ENCODE measurements around the gene WWP2. TPM values are rescaled to one million over a fixed set of nuclear protein-coding genes. Genes with fewer than 3 reads are reported as not detected.
"Not testable (repeated sequence)": the region's sequence is repeated elsewhere in the genome, so short reads cannot be mapped to it uniquely, and the experiment has no call there.

Gene WWP2
- total RNA-seq, 2 experiments from 2014 or later = 41.9 to 43.0 TPM

DNA sequence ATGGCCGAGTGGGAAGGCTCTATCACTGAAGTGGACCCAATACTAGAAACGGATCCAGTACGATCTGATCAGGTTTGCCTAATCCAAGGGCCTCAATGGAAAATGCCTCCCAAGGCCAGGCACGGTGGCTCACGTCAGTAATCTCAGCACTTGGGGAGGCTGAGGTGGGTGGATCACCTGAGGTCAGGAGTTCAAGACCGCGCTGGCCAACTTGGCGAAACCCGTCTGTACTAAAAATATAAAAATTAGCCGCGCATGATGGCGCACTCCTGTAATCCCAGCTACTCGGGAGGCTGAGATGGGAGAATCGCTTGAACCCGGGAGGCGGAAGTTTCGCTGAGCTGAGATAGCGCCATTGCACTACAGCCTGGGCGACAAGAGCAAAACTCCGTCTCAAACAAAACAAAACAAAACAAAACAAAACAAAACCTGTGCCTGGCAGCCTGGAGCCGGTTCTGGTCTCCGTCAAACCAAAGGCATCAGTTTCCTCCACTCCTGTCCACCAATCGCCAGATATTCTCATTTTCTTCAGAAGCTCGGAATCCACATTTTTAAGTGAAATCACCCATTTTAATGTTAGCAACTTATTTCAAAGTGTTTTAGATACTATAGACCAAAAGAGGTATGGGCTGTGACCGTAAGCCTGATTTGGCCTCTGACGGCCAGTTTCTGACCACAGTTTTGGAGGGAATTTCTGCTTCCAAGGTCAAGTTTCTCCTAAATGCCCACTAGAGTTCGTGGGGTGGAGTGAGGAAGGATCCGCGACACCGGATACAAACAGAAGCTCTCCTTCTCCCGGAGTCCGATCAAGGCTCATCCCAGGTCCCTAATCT, 36.4 kb upstream of the WWP2 start:
- POLR2A ChIA-PET = interaction anchor here (0.8 to 5.9 kb wide), 8 partner anchors 9 to 1453 kb away, joined by 3 to 62 read pairs (median 4); partner anchors contain the start of genes NOB1, TERF2 and WWP2
- DNase-seq = no peak
- H3K27me3 Mint-ChIP-seq = no peaks in the 10 kb centered on the region
- Histone ChIP-seq H3K9me3 (ENCODE audit: control insufficient read depth in 1 of 2, insufficient read depth in 1 of 2, low read length in 2 of 2) (no peaks in the 10 kb centered on the region), H3K27ac (ENCODE audit: low read depth in 1 of 2, low read length in 2 of 2) (peak overlapping the region in 1 of 2 donors; percentile 50), H3K4me3 (ENCODE audit: low read length) (peak overlapping the region; percentile 67), H3K36me3 (ENCODE audit: insufficient read depth, low read length) (no peaks in the 10 kb centered on the region), H3K4me1 (ENCODE audit: insufficient read depth, low read length) (peaks cover 25% of the 10 kb centered on the region), H3K27me3 (ENCODE audit: control insufficient read depth in 1 of 2, insufficient read depth in 2 of 2, low read length in 2 of 2) (no peaks in the 10 kb centered on the region)
- no peak for ATAC-seq (ENCODE audit: poor library complexity)
- no peaks in the 10 kb centered on the region for H3K36me3 Mint-ChIP-seq (ENCODE audit: low read depth)
- no peak for TF ChIP-seq CTCF (IDR thresholded peaks at IDR 0.05)
- H3K4me3 Mint-ChIP-seq = peak overlapping the region; percentile 94
- peaks cover 22% of the 10 kb centered on the region for H3K4me1 Mint-ChIP-seq (ENCODE audit: low read depth)
- H3K9me3 Mint-ChIP-seq = no peaks in the 10 kb centered on the region
- peak overlapping the region; percentile 84 for H3K27ac Mint-ChIP-seq
- CTCF ChIA-PET = interaction anchor here (0.6 to 2.8 kb wide), 3 partner anchors 16 to 443 kb away, joined by 3 to 11 read pairs (median 3); partner anchors contain the start of gene NOB1
- intact Hi-C loops (cut with DNase I, micrococcal nuclease) = loop anchor here (1.0 to 2.0 kb wide), 2 partner anchors 16 to 29 kb away; partner anchors contain the start of gene NOB1 (in 1 of the 2)

- peak within 1 kb of the TSS; percentile 23 to 50 for H3K27ac ChIP-seq (ENCODE audit: low read depth in 1 of 2, low read length in 2 of 2)
- no peaks in the 10 kb centered on the region for H3K9me3 Mint-ChIP-seq
- no peaks in the 10 kb centered on the region for H3K9me3 ChIP-seq (ENCODE audit: control insufficient read depth in 1 of 2, insufficient read depth in 1 of 2, low read length in 2 of 2)
- no peaks in the 10 kb centered on the region for H3K36me3 Mint-ChIP-seq (ENCODE audit: low read depth)
- H3K4me1 Mint-ChIP-seq (ENCODE audit: low read depth) = peaks cover 22% of the 10 kb centered on the region
- CTCF ChIA-PET = interaction anchor here (1.0 to 2.8 kb wide), 2 partner anchors 17 to 28 kb away, joined by 3 to 11 read pairs; partner anchors contain the start of gene NOB1
- peak within 1 kb of the TSS; percentile 67 for H3K4me3 ChIP-seq (ENCODE audit: low read length)
- peak; percentile 70 to 91 (median 83) for DNase-seq
- TF ChIP-seq CTCF (IDR thresholded peaks at IDR 0.05) = no peak
- POLR2A ChIA-PET = interaction anchor here (0.8 to 5.9 kb wide), 8 partner anchors 10 to 1454 kb away, joined by 3 to 62 read pairs (median 4); partner anchors contain the start of genes NOB1, TERF2 and WWP2
- no peaks in the 10 kb centered on the region for H3K27me3 Mint-ChIP-seq
- no peaks in the 10 kb centered on the region for H3K36me3 ChIP-seq (ENCODE audit: insufficient read depth, low read length)
- ATAC-seq (ENCODE audit: poor library complexity) = peak; percentile 94
- H3K27ac Mint-ChIP-seq = peak within 1 kb of the TSS; percentile 84
- H3K4me3 Mint-ChIP-seq = peak within 1 kb of the TSS; percentile 94
- H3K4me1 ChIP-seq (ENCODE audit: insufficient read depth, low read length) = peaks cover 25% of the 10 kb centered on the region
- intact Hi-C loops (cut with DNase I, micrococcal nuclease) = loop anchor here (1.0 to 2.0 kb wide), 2 partner anchors 28 kb away; partner anchors contain the start of gene NOB1 (in 2 of the 2)
- H3K27me3 ChIP-seq (ENCODE audit: control insufficient read depth in 1 of 2, insufficient read depth in 2 of 2, low read length in 2 of 2) = no peaks in the 10 kb centered on the region
These were observed 35.6 kb upstream of the WWP2 start, which contains the start of gene NQO1 for GRCh38 chr16:69726313-69727060. Gene NQO1 (minus strand): TSS chr16:69726560. CDS start chr16:69726439, 121 bp downstream.

DNA sequence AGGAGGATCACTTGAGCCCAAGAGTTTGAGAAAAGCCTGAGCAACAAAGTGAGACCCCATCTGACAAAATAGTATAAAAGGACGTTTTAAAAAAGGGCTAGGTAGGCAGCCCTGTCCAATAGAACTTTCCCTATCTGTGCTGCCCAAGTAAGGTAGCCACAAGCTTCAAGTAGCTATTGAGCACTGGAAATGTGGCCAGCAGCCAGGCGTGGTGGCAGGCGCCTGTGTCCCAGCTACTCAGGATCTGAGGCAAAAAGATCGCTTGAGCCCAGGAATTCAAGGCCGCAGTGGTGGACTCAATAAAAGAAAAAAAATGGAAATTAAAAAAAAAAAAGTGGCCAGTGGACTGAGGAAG, 34.2 kb upstream of the WWP2 start:
- POLR2A ChIA-PET = interaction anchor here (5.9 kb wide), 1 partner anchor 27 kb away, joined by 62 read pairs; the partner anchor contains the start of gene NOB1
- DNase-seq = no peak
- Mint-ChIP-seq H3K27ac (no peak overlapping the region), H3K36me3 (ENCODE audit: low read depth) (no peaks in the 10 kb centered on the region), H3K9me3 (no peaks in the 10 kb centered on the region), H3K27me3 (no peaks in the 10 kb centered on the region), H3K4me3 (no peak overlapping the region), H3K4me1 (ENCODE audit: low read depth) (peaks cover 22% of the 10 kb centered on the region)
- no peak for TF ChIP-seq CTCF (IDR thresholded peaks at IDR 0.05)
- Histone ChIP-seq H3K27ac (ENCODE audit: low read depth in 1 of 2, low read length in 2 of 2) (no peak overlapping the region), H3K9me3 (ENCODE audit: control insufficient read depth in 1 of 2, insufficient read depth in 1 of 2, low read length in 2 of 2) (no peaks in the 10 kb centered on the region), H3K4me1 (ENCODE audit: insufficient read depth, low read length) (peaks cover 25% of the 10 kb centered on the region), H3K27me3 (ENCODE audit: control insufficient read depth in 1 of 2, insufficient read depth in 2 of 2, low read length in 2 of 2) (no peaks in the 10 kb centered on the region), H3K36me3 (ENCODE audit: insufficient read depth, low read length) (no peaks in the 10 kb centered on the region), H3K4me3 (ENCODE audit: low read length) (no peak overlapping the region)
- intact Hi-C loops (cut with DNase I, micrococcal nuclease) = loop anchor here (1.0 to 2.0 kb wide), 2 partner anchors 26 to 27 kb away; partner anchors contain the start of gene NOB1 (in 2 of the 2)
- no peak for ATAC-seq (ENCODE audit: poor library complexity)
- CTCF ChIA-PET = no interaction called here

DNA sequence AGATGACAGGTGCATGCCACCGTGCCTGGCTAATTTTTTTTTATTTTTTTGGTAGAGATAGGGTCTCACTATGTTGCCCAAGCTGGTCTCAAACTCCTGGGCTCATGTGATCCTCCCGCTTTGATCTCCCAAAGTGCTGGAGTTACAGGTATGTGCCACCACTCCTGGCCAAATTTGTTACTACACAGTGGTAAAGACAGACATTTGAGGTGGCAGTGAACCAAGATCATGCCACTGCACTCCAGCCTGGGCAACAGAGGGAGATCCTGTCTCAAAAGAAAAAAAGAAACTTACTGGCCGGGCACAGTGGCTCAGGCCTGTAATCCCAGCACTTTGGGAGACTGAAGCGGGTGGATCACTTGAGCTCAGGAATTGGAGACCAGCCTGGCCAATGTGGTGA, 33.1 kb upstream of the WWP2 start:
- H3K27me3 ChIP-seq (ENCODE audit: control insufficient read depth in 1 of 2, insufficient read depth in 2 of 2, low read length in 2 of 2); H3K4me3 Mint-ChIP-seq; H3K4me3 ChIP-seq (ENCODE audit: low read length); DNase-seq; H3K27ac Mint-ChIP-seq; H3K9me3 ChIP-seq (ENCODE audit: control insufficient read depth in 1 of 2, insufficient read depth in 1 of 2, low read length in 2 of 2); H3K27ac ChIP-seq (ENCODE audit: low read depth in 1 of 2, low read length in 2 of 2); H3K27me3 Mint-ChIP-seq; ATAC-seq (ENCODE audit: poor library complexity); H3K36me3 Mint-ChIP-seq (ENCODE audit: low read depth); H3K9me3 Mint-ChIP-seq; intact Hi-C loops (cut with DNase I, micrococcal nuclease); H3K36me3 ChIP-seq (ENCODE audit: insufficient read depth, low read length): not testable (repeated sequence)
- H3K4me1 ChIP-seq (ENCODE audit: insufficient read depth, low read length) = peaks cover 25% of the 10 kb centered on the region
- CTCF ChIA-PET = interaction anchor here (1.3 kb wide), 1 partner anchor 26 kb away, joined by 4 read pairs; the partner anchor contains the start of gene NOB1
- POLR2A ChIA-PET = interaction anchor here (5.9 kb wide), 1 partner anchor 25 kb away, joined by 62 read pairs; the partner anchor contains the start of gene NOB1
- peaks cover 22% of the 10 kb centered on the region for H3K4me1 Mint-ChIP-seq (ENCODE audit: low read depth)
